Measurements from ENCODE around the gene MYO1B. TPM values are rescaled to one million over a fixed set of nuclear protein-coding genes. Genes with fewer than 3 reads are reported as not detected.

Gene MYO1B
- total RNA-seq, 1 experiment from 2014 or later, result 95.6 TPM

GRCh38 chr2:191382801-191383200 is 137.6 kb downstream of the MYO1B start:
- Histone ChIP-seq H3K9me3 (no peaks in the 10 kb centered on the region), H3K4me3 (no peak overlapping the region), H3K27me3 (no peaks in the 10 kb centered on the region), H3K36me3 (peaks cover 57% of the 10 kb centered on the region)
- peak; percentile 58 for DNase-seq

GRCh38 chr2:191383486-191383885 is 138.3 kb downstream of the MYO1B start:
- Histone ChIP-seq H3K9me3 (no peaks in the 10 kb centered on the region), H3K4me3 (no peak overlapping the region), H3K27me3 (no peaks in the 10 kb centered on the region), H3K36me3 (peaks cover 57% of the 10 kb centered on the region)
- DNase-seq, result no peak

GRCh38 chr2:191384829-191385228 is 139.6 kb downstream of the MYO1B start:
- H3K9me3 ChIP-seq, result no peaks in the 10 kb centered on the region
- H3K27me3 ChIP-seq, result no peaks in the 10 kb centered on the region
- H3K4me3 ChIP-seq, result no peak overlapping the region
- no peak for DNase-seq
- H3K36me3 ChIP-seq, result peaks cover 65% of the 10 kb centered on the region

- DNase-seq, result peak; percentile 54
- Histone ChIP-seq H3K9me3 (no peaks in the 10 kb centered on the region), H3K36me3 (peaks cover 73% of the 10 kb centered on the region), H3K27me3 (no peaks in the 10 kb centered on the region), H3K4me3 (no peak overlapping the region)
These were observed 140.4 kb downstream of the MYO1B start for GRCh38 chr2:191385416-191386160.

- Histone ChIP-seq H3K36me3 (peaks cover 78% of the 10 kb centered on the region), H3K4me3 (no peak overlapping the region), H3K27me3 (no peaks in the 10 kb centered on the region), H3K9me3 (no peaks in the 10 kb centered on the region)
- peak; percentile 8 for DNase-seq
These were observed 141.8 kb downstream of the MYO1B start for GRCh38 chr2:191386938-191387536.

- Histone ChIP-seq H3K9me3 (no peaks in the 10 kb centered on the region), H3K27me3 (no peaks in the 10 kb centered on the region), H3K36me3 (peaks cover 85% of the 10 kb centered on the region), H3K4me3 (no peak overlapping the region)
- no peak for DNase-seq
These were observed 144.1 kb downstream of the MYO1B start for GRCh38 chr2:191389288-191389687.

- no peak for DNase-seq
- Histone ChIP-seq H3K27me3 (no peaks in the 10 kb centered on the region), H3K36me3 (peaks cover 78% of the 10 kb centered on the region), H3K4me3 (no peak overlapping the region), H3K9me3 (no peaks in the 10 kb centered on the region)
These were observed 146.0 kb downstream of the MYO1B start for GRCh38 chr2:191391171-191391570.

GRCh38 chr2:191394043-191394442 is 148.8 kb downstream of the MYO1B start:
- no peak for DNase-seq
- Histone ChIP-seq H3K27me3 (no peaks in the 10 kb centered on the region), H3K36me3 (peaks cover 63% of the 10 kb centered on the region), H3K9me3 (no peaks in the 10 kb centered on the region), H3K4me3 (no peak overlapping the region)

GRCh38 chr2:191396794-191397193 is 151.6 kb downstream of the MYO1B start:
- Histone ChIP-seq H3K36me3 (peaks cover 63% of the 10 kb centered on the region), H3K4me3 (no peak overlapping the region), H3K9me3 (no peaks in the 10 kb centered on the region), H3K27me3 (no peaks in the 10 kb centered on the region)
- no peak for DNase-seq

GRCh38 chr2:191399601-191400000 is 154.4 kb downstream of the MYO1B start:
- Histone ChIP-seq H3K36me3 (peaks cover 66% of the 10 kb centered on the region), H3K27me3 (no peaks in the 10 kb centered on the region), H3K9me3 (peaks cover 5% of the 10 kb centered on the region; the same call in 1 of the 2 replicates), H3K4me3 (no peak overlapping the region)
- DNase-seq, result no peak

GRCh38 chr2:191401287-191401686 is 156.1 kb downstream of the MYO1B start:
- H3K4me3 ChIP-seq, result no peak overlapping the region
- H3K27me3 ChIP-seq, result no peaks in the 10 kb centered on the region
- peaks cover 5% of the 10 kb centered on the region; the same call in 1 of the 2 replicates for H3K9me3 ChIP-seq
- DNase-seq, result no peak
- H3K36me3 ChIP-seq, result peaks cover 68% of the 10 kb centered on the region

- Histone ChIP-seq H3K36me3 (peaks cover 78% of the 10 kb centered on the region), H3K9me3 (peaks cover 5% of the 10 kb centered on the region; the same call in 1 of the 2 replicates), H3K27me3 (no peaks in the 10 kb centered on the region), H3K4me3 (no peak overlapping the region)
- no peak for DNase-seq
These were observed 157.9 kb downstream of the MYO1B start for GRCh38 chr2:191402966-191403565.

GRCh38 chr2:191404568-191404991 is 159.4 kb downstream of the MYO1B start:
- H3K36me3 ChIP-seq, result peaks cover 89% of the 10 kb centered on the region

GRCh38 chr2:191405546-191405945 is 160.3 kb downstream of the MYO1B start:
- H3K27me3 ChIP-seq, result no peaks in the 10 kb centered on the region
- peaks cover 5% of the 10 kb centered on the region; the same call in 1 of the 2 replicates for H3K9me3 ChIP-seq
- H3K36me3 ChIP-seq, result peaks cover 88% of the 10 kb centered on the region
- no peak overlapping the region for H3K4me3 ChIP-seq
- DNase-seq, result no peak

More at GRCh38 chr2:191404568-191404991, 159.4 kb downstream of the MYO1B start:
- DNase-seq, result no peak
- Histone ChIP-seq H3K27me3 (no peaks in the 10 kb centered on the region), H3K9me3 (peaks cover 5% of the 10 kb centered on the region; the same call in 1 of the 2 replicates), H3K4me3 (no peak overlapping the region)

- no peak for DNase-seq
- no peaks in the 10 kb centered on the region for H3K27me3 ChIP-seq
- no peaks in the 10 kb centered on the region for H3K9me3 ChIP-seq
- H3K36me3 ChIP-seq, result peaks cover 91% of the 10 kb centered on the region
- H3K4me3 ChIP-seq, result no peak overlapping the region
These were observed 165.6 kb downstream of the MYO1B start for GRCh38 chr2:191410646-191411436.

GRCh38 chr2:191411472-191411871 is 166.3 kb downstream of the MYO1B start:
- Histone ChIP-seq H3K27me3 (no peaks in the 10 kb centered on the region), H3K36me3 (peaks cover 93% of the 10 kb centered on the region), H3K9me3 (no peaks in the 10 kb centered on the region), H3K4me3 (no peak overlapping the region)
- DNase-seq, result no peak

- H3K9me3 ChIP-seq, result no peaks in the 10 kb centered on the region
- H3K27me3 ChIP-seq, result no peaks in the 10 kb centered on the region
- no peak for DNase-seq
- H3K36me3 ChIP-seq, result peaks cover 94% of the 10 kb centered on the region
- H3K4me3 ChIP-seq, result no peak overlapping the region
These were observed 167.1 kb downstream of the MYO1B start for GRCh38 chr2:191412353-191412752.
